ENCODE measurements around the gene UBN1. TPM values are rescaled to one million over a fixed set of nuclear protein-coding genes. Genes with fewer than 3 reads are reported as not detected.

Gene UBN1
- total RNA-seq, 1 experiment from 2014 or later: 63.1 TPM

DNA sequence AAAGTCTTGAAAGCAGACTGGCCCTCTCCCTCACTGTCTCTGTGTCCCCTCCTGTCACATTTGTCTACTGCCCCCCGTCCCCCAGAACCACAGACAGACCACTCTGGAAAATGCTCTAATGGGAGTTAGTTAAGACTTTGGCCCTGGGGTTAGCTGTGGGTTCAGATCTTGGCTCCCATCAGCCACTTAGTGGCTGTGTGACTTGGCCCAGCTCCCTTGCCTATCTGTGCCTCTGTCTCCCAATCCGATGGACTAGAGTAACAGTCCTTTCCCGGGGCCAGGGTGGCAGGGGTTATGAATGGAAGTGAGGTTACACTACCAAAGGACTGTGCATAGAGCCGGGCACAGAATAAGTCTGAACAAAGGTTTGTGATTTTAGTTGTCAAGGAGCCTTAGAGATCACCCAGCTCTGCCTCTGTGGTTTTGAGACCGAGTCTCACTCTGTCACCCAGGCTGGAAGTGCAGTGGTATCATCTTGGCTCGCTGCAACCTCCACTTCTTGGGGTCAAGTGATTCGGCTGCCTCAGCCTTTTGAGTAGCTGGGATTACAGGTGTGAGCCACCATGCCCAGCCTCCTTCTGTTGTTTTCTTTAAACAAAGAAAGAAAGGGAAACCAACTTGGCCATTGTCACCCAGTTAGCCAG, 66.0 kb downstream of the UBN1 start:
- Histone ChIP-seq H3K4me1 (ENCODE audit: control insufficient read depth, insufficient read depth, low read length) (no peaks in the 10 kb centered on the region; the same call in 1 of the 2 replicates), H3K4me3 (ENCODE audit: low read depth in 2 of 2, low read length in 2 of 2) (no peak overlapping the region), H3K27ac (ENCODE audit: low read length) (no peak overlapping the region), H3K9me3 (ENCODE audit: control insufficient read depth, insufficient read depth, low read depth, low read length) (no peaks in the 10 kb centered on the region), H3K27me3 (ENCODE audit: control insufficient read depth, insufficient read depth, low read length) (no peaks in the 10 kb centered on the region), H3K36me3 (ENCODE audit: control insufficient read depth, insufficient read depth, low read length) (no peaks in the 10 kb centered on the region)
- ATAC-seq (no peak), DNase-seq (ENCODE audit: low read depth, low spot score) (no peak)
- no peak for TF ChIP-seq SIN3A (IDR thresholded peaks at IDR 0.05; ENCODE audit: borderline replicate concordance, insufficient read depth, low read depth, low read length)
- TF ChIP-seq, protein P1, sequence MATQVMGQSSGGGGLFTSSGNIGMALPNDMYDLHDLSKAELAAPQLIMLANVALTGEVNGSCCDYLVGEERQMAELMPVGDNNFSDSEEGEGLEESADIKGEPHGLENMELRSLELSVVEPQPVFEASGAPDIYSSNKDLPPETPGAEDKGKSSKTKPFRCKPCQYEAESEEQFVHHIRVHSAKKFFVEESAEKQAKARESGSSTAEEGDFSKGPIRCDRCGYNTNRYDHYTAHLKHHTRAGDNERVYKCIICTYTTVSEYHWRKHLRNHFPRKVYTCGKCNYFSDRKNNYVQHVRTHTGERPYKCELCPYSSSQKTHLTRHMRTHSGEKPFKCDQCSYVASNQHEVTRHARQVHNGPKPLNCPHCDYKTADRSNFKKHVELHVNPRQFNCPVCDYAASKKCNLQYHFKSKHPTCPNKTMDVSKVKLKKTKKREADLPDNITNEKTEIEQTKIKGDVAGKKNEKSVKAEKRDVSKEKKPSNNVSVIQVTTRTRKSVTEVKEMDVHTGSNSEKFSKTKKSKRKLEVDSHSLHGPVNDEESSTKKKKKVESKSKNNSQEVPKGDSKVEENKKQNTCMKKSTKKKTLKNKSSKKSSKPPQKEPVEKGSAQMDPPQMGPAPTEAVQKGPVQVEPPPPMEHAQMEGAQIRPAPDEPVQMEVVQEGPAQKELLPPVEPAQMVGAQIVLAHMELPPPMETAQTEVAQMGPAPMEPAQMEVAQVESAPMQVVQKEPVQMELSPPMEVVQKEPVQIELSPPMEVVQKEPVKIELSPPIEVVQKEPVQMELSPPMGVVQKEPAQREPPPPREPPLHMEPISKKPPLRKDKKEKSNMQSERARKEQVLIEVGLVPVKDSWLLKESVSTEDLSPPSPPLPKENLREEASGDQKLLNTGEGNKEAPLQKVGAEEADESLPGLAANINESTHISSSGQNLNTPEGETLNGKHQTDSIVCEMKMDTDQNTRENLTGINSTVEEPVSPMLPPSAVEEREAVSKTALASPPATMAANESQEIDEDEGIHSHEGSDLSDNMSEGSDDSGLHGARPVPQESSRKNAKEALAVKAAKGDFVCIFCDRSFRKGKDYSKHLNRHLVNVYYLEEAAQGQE (IDR thresholded peaks at IDR 0.05; ENCODE audit: insufficient read depth in 1 of 2, low read depth in 2 of 2, low read length in 1 of 2): no peak
- no peak for TF ChIP-seq POLR2AphosphoS5 (IDR thresholded peaks at IDR 0.05; ENCODE audit: low read depth, low read length)
- TF ChIP-seq, protein P2, sequence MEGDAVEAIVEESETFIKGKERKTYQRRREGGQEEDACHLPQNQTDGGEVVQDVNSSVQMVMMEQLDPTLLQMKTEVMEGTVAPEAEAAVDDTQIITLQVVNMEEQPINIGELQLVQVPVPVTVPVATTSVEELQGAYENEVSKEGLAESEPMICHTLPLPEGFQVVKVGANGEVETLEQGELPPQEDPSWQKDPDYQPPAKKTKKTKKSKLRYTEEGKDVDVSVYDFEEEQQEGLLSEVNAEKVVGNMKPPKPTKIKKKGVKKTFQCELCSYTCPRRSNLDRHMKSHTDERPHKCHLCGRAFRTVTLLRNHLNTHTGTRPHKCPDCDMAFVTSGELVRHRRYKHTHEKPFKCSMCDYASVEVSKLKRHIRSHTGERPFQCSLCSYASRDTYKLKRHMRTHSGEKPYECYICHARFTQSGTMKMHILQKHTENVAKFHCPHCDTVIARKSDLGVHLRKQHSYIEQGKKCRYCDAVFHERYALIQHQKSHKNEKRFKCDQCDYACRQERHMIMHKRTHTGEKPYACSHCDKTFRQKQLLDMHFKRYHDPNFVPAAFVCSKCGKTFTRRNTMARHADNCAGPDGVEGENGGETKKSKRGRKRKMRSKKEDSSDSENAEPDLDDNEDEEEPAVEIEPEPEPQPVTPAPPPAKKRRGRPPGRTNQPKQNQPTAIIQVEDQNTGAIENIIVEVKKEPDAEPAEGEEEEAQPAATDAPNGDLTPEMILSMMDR (IDR thresholded peaks at IDR 0.05): no peak
- TF ChIP-seq TCF7L2 (IDR thresholded peaks at IDR 0.05; ENCODE audit: low read depth, low read length): no peak
- ChIA-PET POLR2A (interaction anchor here (0.6 kb wide), 2 partner anchors 140 to 179 kb away, joined by 3 to 20 read pairs; partner anchors contain the start of genes ANKS3 and DNAAF8), CTCF (interaction anchor here (0.7 kb wide), 1 partner anchor 141 kb away, joined by 3 read pairs; no protein-coding TSS in a partner anchor)
- BruUV-seq (replicated peaks): no TSS peak
- intact Hi-C loops (cut with micrococcal nuclease; ENCODE audit: unreplicated experiment): no loop called here
- in situ Hi-C loops (cut with HindIII; ENCODE audit: low pct_unique_long_range_greater_than_20kb, low sequenced_read_pairs): no loop called here

DNA sequence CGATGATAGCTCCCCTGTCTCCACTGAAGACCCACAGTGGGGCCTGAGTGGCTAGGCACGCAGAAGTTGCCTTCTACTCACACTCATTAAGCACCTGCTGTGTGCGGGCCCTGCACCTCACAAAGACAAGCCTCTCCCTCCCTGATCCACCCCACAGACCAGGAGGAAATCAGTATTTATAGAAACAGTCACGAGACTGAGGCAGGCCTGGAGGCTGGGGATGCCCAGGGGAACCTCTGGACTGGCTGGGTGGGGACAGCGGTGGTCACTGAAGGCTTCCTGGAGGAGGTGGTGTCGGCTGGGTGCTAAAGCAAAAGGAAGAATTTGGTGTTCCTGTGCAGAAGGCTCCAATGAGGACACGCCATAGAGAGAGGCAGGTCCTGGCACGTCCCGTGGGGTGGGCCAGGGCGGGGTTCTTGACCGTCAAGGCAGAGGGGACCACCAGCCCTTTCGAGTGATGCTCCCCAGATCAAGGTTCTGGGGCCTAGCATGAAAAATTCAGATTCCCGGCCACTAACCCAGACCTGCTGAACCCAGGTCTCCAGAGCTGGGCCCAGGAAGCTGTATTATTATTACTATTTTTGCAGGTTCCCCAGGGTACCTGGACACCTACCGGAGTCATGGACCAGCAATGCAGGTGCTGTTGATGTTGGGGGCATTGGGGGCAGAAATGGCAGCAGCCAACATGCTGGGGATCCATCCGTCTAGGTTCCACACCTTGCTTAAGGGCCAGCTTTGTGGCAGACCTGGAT, 66.7 kb downstream of the UBN1 start:
- BruUV-seq (replicated peaks): no TSS peak
- POLR2A ChIA-PET: interaction anchor here (0.6 kb wide), 1 partner anchor 140 kb away, joined by 20 read pairs; no protein-coding TSS in a partner anchor
- in situ Hi-C loops (cut with HindIII; ENCODE audit: low pct_unique_long_range_greater_than_20kb, low sequenced_read_pairs): no loop called here
- H3K27me3 ChIP-seq (ENCODE audit: control insufficient read depth, insufficient read depth, low read length): no peaks in the 10 kb centered on the region
- intact Hi-C loops (cut with micrococcal nuclease; ENCODE audit: unreplicated experiment): no loop called here
- no peak for TF ChIP-seq POLR2AphosphoS5 (IDR thresholded peaks at IDR 0.05; ENCODE audit: low read depth, low read length)
- TF ChIP-seq, protein P2 (IDR thresholded peaks at IDR 0.05): no peak
- no peaks in the 10 kb centered on the region for H3K9me3 ChIP-seq (ENCODE audit: control insufficient read depth, insufficient read depth, low read depth, low read length)
- H3K27ac ChIP-seq (ENCODE audit: low read length): no peak overlapping the region
- H3K36me3 ChIP-seq (ENCODE audit: control insufficient read depth, insufficient read depth, low read length): no peaks in the 10 kb centered on the region
- CTCF ChIA-PET: no interaction called here
- ATAC-seq: 0 out of 2 replicates have a peak, but pooled peaks have one; percentile 6
- no peaks in the 10 kb centered on the region; the same call in 1 of the 2 replicates for H3K4me1 ChIP-seq (ENCODE audit: control insufficient read depth, insufficient read depth, low read length)
- no peak for DNase-seq (ENCODE audit: low read depth, low spot score)
- H3K4me3 ChIP-seq (ENCODE audit: low read depth in 2 of 2, low read length in 2 of 2): no peak overlapping the region
